Measurements from ENCODE around the gene RMI2.

GRCh38 chr16:11347831-11348230 lies 2.6 kb downstream of the RMI2 start:
- TF ChIP-seq SUZ12 (IDR thresholded peaks at IDR 0.05), result no peak
- no peak for TF ChIP-seq ARNT (IDR thresholded peaks at IDR 0.05)
- no peak for TF ChIP-seq ELF4 (IDR thresholded peaks at IDR 0.05)
- no peak for TF ChIP-seq CTBP1 (IDR thresholded peaks at IDR 0.05; ENCODE audit: borderline replicate concordance)
- TF ChIP-seq L3MBTL2 (conservative IDR thresholded peaks at IDR 0.05), result no peak
- TF ChIP-seq BHLHE40 (IDR thresholded peaks at IDR 0.05; ENCODE audit: borderline replicate concordance), result no peak
- TF ChIP-seq SP1 (IDR thresholded peaks at IDR 0.05), result no peak
- TF ChIP-seq FOXM1 (IDR thresholded peaks at IDR 0.05; ENCODE audit: borderline replicate concordance), result no peak
- no peak for TF ChIP-seq HDGF (IDR thresholded peaks at IDR 0.05; ENCODE audit: borderline replicate concordance)
- TF ChIP-seq, protein P1, sequence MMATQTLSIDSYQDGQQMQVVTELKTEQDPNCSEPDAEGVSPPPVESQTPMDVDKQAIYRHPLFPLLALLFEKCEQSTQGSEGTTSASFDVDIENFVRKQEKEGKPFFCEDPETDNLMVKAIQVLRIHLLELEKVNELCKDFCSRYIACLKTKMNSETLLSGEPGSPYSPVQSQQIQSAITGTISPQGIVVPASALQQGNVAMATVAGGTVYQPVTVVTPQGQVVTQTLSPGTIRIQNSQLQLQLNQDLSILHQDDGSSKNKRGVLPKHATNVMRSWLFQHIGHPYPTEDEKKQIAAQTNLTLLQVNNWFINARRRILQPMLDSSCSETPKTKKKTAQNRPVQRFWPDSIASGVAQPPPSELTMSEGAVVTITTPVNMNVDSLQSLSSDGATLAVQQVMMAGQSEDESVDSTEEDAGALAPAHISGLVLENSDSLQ (IDR thresholded peaks at IDR 0.05), result no peak
- no peak for TF ChIP-seq TARDBP (IDR thresholded peaks at IDR 0.05)
- TF ChIP-seq NFRKB (IDR thresholded peaks at IDR 0.05), result no peak

Data from HEK293T (cell line).